H9 (cell line): Measurements from ENCODE around the gene KIAA1210. TPM values are rescaled to one million over a fixed set of nuclear protein-coding genes. Genes with fewer than 3 reads are reported as not detected.

ENCODE experiments used
- DNase-seq: peaks from one replicate; pipeline ENCODE4 v3.0.0-alpha.2; 2017
- H2AFZ ChIP-seq: one replicate; pipeline ENCODE4 v1.6.1; 2013; ENCODE audit warnings: mild to moderate bottlenecking, low read length, control low read depth, moderate library complexity
- H2AK5ac ChIP-seq: 2 replicates; pipeline ENCODE4 v1.6.1; 2013; ENCODE audit warnings: low read length, control low read depth, mixed read lengths; ENCODE audit not compliant: insufficient read length
- H2BK120ac ChIP-seq: one replicate; pipeline ENCODE4 v1.6.1; 2013; ENCODE audit warnings: low read depth, mild to moderate bottlenecking, low read length, control low read depth, inconsistent platforms; ENCODE audit not compliant: poor library complexity, severe bottlenecking
- H2BK12ac ChIP-seq: 2 replicates; pipeline ENCODE4 v1.6.1; 2013; ENCODE audit warnings: low read length, control low read depth, mixed read lengths, low read depth; ENCODE audit not compliant: insufficient read length
- H2BK15ac ChIP-seq: 2 replicates; pipeline ENCODE4 v1.6.1; 2013; ENCODE audit warnings: low read depth, low read length, control low read depth
- H2BK20ac ChIP-seq: one replicate; pipeline ENCODE4 v1.6.1; 2013; ENCODE audit warnings: low read depth, mild to moderate bottlenecking, low read length, control low read depth, inconsistent platforms; ENCODE audit not compliant: poor library complexity, severe bottlenecking
- H2BK5ac ChIP-seq: 2 replicates; pipeline ENCODE4 v1.6.1; 2013; ENCODE audit warnings: low read length, control low read depth, mixed read lengths; ENCODE audit not compliant: insufficient read length
- H3K14ac ChIP-seq: 2 replicates; pipeline ENCODE4 v1.6.1; 2013; ENCODE audit warnings: low read length, control low read depth; ENCODE audit not compliant: insufficient read depth
- H3K18ac ChIP-seq: 2 replicates; pipeline ENCODE4 v1.6.1; 2013; ENCODE audit warnings: low read depth, mild to moderate bottlenecking, mixed read lengths, low read length, control low read depth; ENCODE audit not compliant: insufficient read length
- H3K23ac ChIP-seq: 2 replicates; pipeline ENCODE4 v1.6.1; 2013; ENCODE audit warnings: low read length, control low read depth, mixed read lengths, low read depth; ENCODE audit not compliant: insufficient read length
- H3K23me2 ChIP-seq: 2 replicates; pipeline ENCODE4 v1.6.1; 2013; ENCODE audit warnings: low read depth, mild to moderate bottlenecking, mixed read lengths, low read length, control low read depth; ENCODE audit not compliant: insufficient read length, poor library complexity, severe bottlenecking
- H3K27ac ChIP-seq: 2 replicates; pipeline ENCODE4 v1.5.1; 2013; ENCODE audit warnings: low read length, control low read depth, mixed read lengths, low read depth; ENCODE audit not compliant: insufficient read length
- H3K27me3 ChIP-seq: 2 replicates; pipeline ENCODE4 v1.6.1; 2013; ENCODE audit warnings: low read length, control low read depth, inconsistent platforms; ENCODE audit not compliant: insufficient read depth
- H3K4ac ChIP-seq: 2 replicates; pipeline ENCODE4 v1.6.1; 2013; ENCODE audit warnings: low read depth, mild to moderate bottlenecking, control low read depth, inconsistent platforms, low read length, moderate library complexity
- H3K4me1 ChIP-seq: 2 replicates; pipeline ENCODE4 v1.6.1; 2013; ENCODE audit warnings: low read length, control low read depth, inconsistent platforms; ENCODE audit not compliant: insufficient read depth
- H3K4me2 ChIP-seq: 2 replicates; pipeline ENCODE4 v1.6.1; 2013; ENCODE audit warnings: low read length, control low read depth, mixed read lengths; ENCODE audit not compliant: insufficient read length, insufficient read depth
- H3K56ac ChIP-seq: 2 replicates; pipeline ENCODE4 v1.6.1; 2013; ENCODE audit warnings: low read depth, mild to moderate bottlenecking, mixed read lengths, low read length, control low read depth; ENCODE audit not compliant: insufficient read length
- H3K79me1 ChIP-seq: 2 replicates; pipeline ENCODE4 v1.6.1; 2013; ENCODE audit warnings: low read depth, mild to moderate bottlenecking, moderate library complexity, low read length, control low read depth, inconsistent platforms; ENCODE audit not compliant: insufficient read depth, poor library complexity, severe bottlenecking
- H3K79me2 ChIP-seq: 2 replicates; pipeline ENCODE4 v1.6.1; 2013; ENCODE audit warnings: low read length, control low read depth, inconsistent platforms; ENCODE audit not compliant: insufficient read depth
- H3K9ac ChIP-seq: 2 replicates; pipeline ENCODE4 v1.6.1; 2013; ENCODE audit warnings: low read length, control low read depth, mixed read lengths; ENCODE audit not compliant: insufficient read length; ENCODE audit errors: extremely low read depth
- H3K9me3 ChIP-seq: one replicate; pipeline ENCODE4 v1.6.1; 2013; ENCODE audit warnings: low read depth, low read length, inconsistent platforms; ENCODE audit not compliant: control insufficient read depth
- H3T11ph ChIP-seq: one replicate; pipeline ENCODE4 v1.6.1; 2013; ENCODE audit warnings: mild to moderate bottlenecking, low read length, control low read depth, inconsistent platforms
- H4K20me1 ChIP-seq: one replicate; pipeline ENCODE4 v1.6.1; 2013; ENCODE audit not compliant: control insufficient read depth, insufficient read length, insufficient read depth
- H4K5ac ChIP-seq: 2 replicates; pipeline ENCODE4 v1.6.1; 2013; ENCODE audit warnings: low read depth, mild to moderate bottlenecking, mixed read lengths, low read length, control low read depth; ENCODE audit not compliant: insufficient read length
- H4K8ac ChIP-seq: replicated peaks from 2 replicates; pipeline ENCODE4 v1.6.1; 2013; ENCODE audit warnings: low read length, control low read depth, mixed read lengths, low read depth; ENCODE audit not compliant: insufficient read length
- H4K91ac ChIP-seq: 2 replicates; pipeline ENCODE4 v1.6.1; 2013; ENCODE audit warnings: low read depth, mild to moderate bottlenecking, moderate library complexity, mixed read lengths, low read length, control low read depth; ENCODE audit not compliant: insufficient read length
- H3K27ac Mint-ChIP-seq, 3 experiments: 2 replicates in 2 of 3; 3 replicates in 1 of 3; pipeline ENCODE4 v1.8.0; 2020 to 2021; ENCODE audit warnings: mixed read lengths in 3 of 3, mild to moderate bottlenecking in 1 of 3, moderate library complexity in 1 of 3
- H3K27me3 Mint-ChIP-seq: 2 replicates; pipeline ENCODE4 v1.8.0; 2021; ENCODE audit warnings: low read depth, mild to moderate bottlenecking, moderate library complexity, mixed read lengths
- H3K36me3 Mint-ChIP-seq, 3 experiments: 2 replicates in 2 of 3; 3 replicates in 1 of 3; pipeline ENCODE4 v1.8.0; 2020 to 2021; ENCODE audit warnings: low read depth in 3 of 3, mixed read lengths in 3 of 3; ENCODE audit not compliant: insufficient read depth in 1 of 3
- H3K4me1 Mint-ChIP-seq, 2 experiments: 2 replicates each; pipeline ENCODE4 v1.8.0; 2020; ENCODE audit warnings: mixed read lengths in 2 of 2
- H3K4me3 Mint-ChIP-seq, 2 experiments: 2 replicates in 1 of 2; 3 replicates in 1 of 2; pipeline ENCODE4 v1.8.0; 2020 to 2021; ENCODE audit warnings: mild to moderate bottlenecking in 2 of 2, mixed read lengths in 2 of 2, moderate library complexity in 1 of 2
- H3K9me3 Mint-ChIP-seq, 2 experiments: 2 replicates in 1 of 2; 3 replicates in 1 of 2; pipeline ENCODE4 v1.8.0; 2020; ENCODE audit warnings: mild to moderate bottlenecking in 2 of 2, mixed read lengths in 2 of 2, moderate library complexity in 1 of 2
- CTCF ChIP-seq: fragments of 200-600 bp; sonication (generic); conservative IDR thresholded peaks from 3 replicates; pipeline ENCODE4 v1.8.0; 2021; ENCODE audit warnings: antibody characterized with exemption, mild to moderate bottlenecking
- WGBS: extraction: QIAGEN DNeasy Blood & Tissue Kit; methylation state at CpG from one replicate; pipeline ENCODE4 v1.1.7; 2013; ENCODE audit warnings: missing lambda C conversion rate, low lambda C conversion rate, mixed read lengths; ENCODE audit not compliant: insufficient read length; ENCODE audit errors: extremely low coverage; 5-methylcytosine and 5-hydroxymethylcytosine counted together
- total RNA-seq: library from RNA; stranded (reverse); gene quantifications from 2 replicates; pipeline ENCODE4 v1.2.1, GENCODE V29; 2021

The KIAA1210 gene
- total RNA-seq, 1 experiment from 2014 or later, result not detected

DNA sequence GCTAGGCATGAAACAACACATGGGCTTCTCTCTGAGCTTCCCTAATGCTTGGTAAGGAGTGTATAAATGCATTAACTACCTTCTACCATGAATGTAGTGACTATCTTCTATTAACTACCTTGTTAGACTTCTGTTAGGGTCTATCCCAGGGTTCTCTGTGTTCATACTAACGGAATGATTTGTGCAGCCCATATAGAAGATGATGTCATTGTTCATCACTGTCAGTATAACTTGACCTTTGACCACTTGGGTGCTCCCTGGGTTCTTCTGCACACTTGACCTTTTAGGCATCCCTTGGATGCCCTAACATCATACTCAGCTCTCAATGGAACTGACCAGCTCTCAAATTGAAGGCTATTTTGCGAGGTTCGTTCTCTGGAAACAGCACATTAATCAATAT lies 85.6 kb downstream of the KIAA1210 start:
- DNase-seq, result no peak
- Histone ChIP-seq H3K23me2 (no peaks in the 10 kb centered on the region), H2BK20ac (no peak overlapping the region), H4K8ac (no peak overlapping the region), H2BK5ac (no peak overlapping the region), H3K79me2 (no peaks in the 10 kb centered on the region), H2BK15ac (no peak overlapping the region), H3K18ac (no peak overlapping the region), H3K4me2 (no peak overlapping the region), H3K14ac (no peak overlapping the region), H2BK12ac (no peak overlapping the region), H3K9ac (no peak overlapping the region), H3K56ac (no peak overlapping the region), H3K23ac (no peak overlapping the region), H3K4ac (no peak overlapping the region), H3K4me1 (no peaks in the 10 kb centered on the region), H2AFZ (no peak overlapping the region), H2AK5ac (no peak overlapping the region), H3K27me3 (no peaks in the 10 kb centered on the region), H4K20me1 (no peaks in the 10 kb centered on the region), H3K79me1 (no peaks in the 10 kb centered on the region), H3K9me3 (peaks cover 30% of the 10 kb centered on the region), H4K91ac (no peak overlapping the region), H2BK120ac (no peak overlapping the region), H3T11ph (no peak overlapping the region), H4K5ac (no peak overlapping the region), H3K27ac (no peak overlapping the region)
- Mint-ChIP-seq H3K36me3 (peaks cover 0 to 3% (median 2%) of the 10 kb centered on the region in 3 experiments; a peak in 3 of 7 replicates), H3K9me3 (peaks cover 64 to 75% of the 10 kb centered on the region in 2 experiments), H3K27ac (no peak overlapping the region), H3K4me3 (no peak overlapping the region), H3K27me3 (no peaks in the 10 kb centered on the region), H3K4me1 (peaks cover 5 to 8% of the 10 kb centered on the region in 2 experiments)
- WGBS, result no CpG with 5 or more reads among the region's 3 CpGs
- TF ChIP-seq CTCF, result no peak
